Psoas muscle (tissue), 8 donors: ENCODE data around the gene SETBP1. TPM values are rescaled to one million over a fixed set of nuclear protein-coding genes. Genes with fewer than 3 reads are reported as not detected.

Source experiments
- ATAC-seq, 4 donors: fragments of 200-7000 bp; cut with Tn5 transposase; one replicate each; pipeline ENCODE4 v1.9.1; 2020; ENCODE audit warnings: moderate library complexity in 3 of 4, mild to moderate bottlenecking in 2 of 4
- DNase-seq, 2 donors: peaks; one replicate each; pipeline ENCODE4 v3.0.0-alpha.2; 2020
- H3K27ac ChIP-seq: fragments of 200-600 bp; one replicate; pipeline ENCODE4 v1.8.0; 2022
- H3K27me3 ChIP-seq, 3 donors: fragments of 200-600 bp in 1 of 3; one replicate each; pipeline versions ENCODE4 v1.6.1 to v1.8.0; 2013 to 2022; ENCODE audit warnings: low read length in 2 of 3, mild to moderate bottlenecking in 2 of 3, moderate library complexity in 1 of 3; ENCODE audit not compliant: insufficient read depth in 3 of 3
- H3K36me3 ChIP-seq, 2 donors: fragments of 200-600 bp in 1 of 2; one replicate each; pipeline versions ENCODE4 v1.6.1 to v1.8.0; 2013 to 2022; ENCODE audit warnings: low read depth in 1 of 2, mild to moderate bottlenecking in 1 of 2, moderate library complexity in 1 of 2; ENCODE audit not compliant: insufficient read depth in 1 of 2
- H3K4me1 ChIP-seq: fragments of 200-600 bp; one replicate; pipeline ENCODE4 v1.8.0; 2022
- H3K4me3 ChIP-seq: fragments of 200-600 bp; one replicate; pipeline ENCODE4 v1.8.0; 2022; ENCODE audit warnings: mild to moderate bottlenecking
- H3K9me3 ChIP-seq: fragments of 200-600 bp; one replicate; pipeline ENCODE4 v1.8.0; 2022
- CTCF ChIP-seq: fragments of 200-600 bp; IDR thresholded peaks from one replicate; pipeline ENCODE4 v1.8.0; 2022; ENCODE audit warnings: antibody characterized with exemption
- WGBS, 3 donors: extraction: QIAGEN DNeasy Blood & Tissue Kit; methylation state at CpG; one replicate each; pipeline versions ENCODE4 v1.1.6 to v1.1.7; 2013; 5-methylcytosine and 5-hydroxymethylcytosine counted together
- intact Hi-C, 2 donors: fragments of 100-400 bp; cut with DNase I; formaldehyde crosslinking; loops; one replicate each; pipeline versions ENCODE4 v1.11.0 to v1.14.2; 2022
- polyA plus RNA-seq, 3 donors: library from polyadenylated mRNA; stranded (reverse); fragments of 200-250 nt; gene quantifications; one replicate each; pipeline ENCODE4 v1.2.3, GENCODE V29; 2013
- total RNA-seq, 4 donors: library from RNA; stranded (reverse); fragmentation: NEBNext Ultra II Directional in 2 of 4; extraction: Animal tissue kit (Norgen Biotek cat#: 25700) in 2 of 4; gene quantifications; one replicate each; pipeline versions ENCODE4 v1.2.1 to v1.2.4, GENCODE V29; 2021 to 2023
- donor health status: healthy with polysubstance abuse.
- donor health status: DM: no; HTN: no; CAD: no; lungs with moderate emphysema.
- donor health status: Bipolar disorder and iron deficiency.
- donor health status: healthy.
- donor health status: DM: yes; HTN: yes; CAD: no.
- donor health status: DM: no; HTN: no; CAD: no.
- donor health status: DM: no; HTN: no; CAD: no.
- donor health status: DM: yes; HTN: yes; CAD: no.

Gene SETBP1
- total and polyA plus RNA-seq, 7 donors, result 0.61 to 21.0 (median 10.5) TPM

- ATAC-seq (peak; percentile 35 to 57 (median 44)), DNase-seq (no peak)
- Histone ChIP-seq H3K4me3 (peak overlapping the region; percentile 55), H3K27ac (peak overlapping the region; percentile 75), H3K4me1 (peaks cover 54% of the 10 kb centered on the region), H3K36me3 (no peaks in the 10 kb centered on the region), H3K27me3 (no peaks in the 10 kb centered on the region), H3K9me3 (no peaks in the 10 kb centered on the region)
- WGBS, 3 donors, result 38 to 61% (median 43%) methylated on average over 2 of the region's 2 CpGs
- intact Hi-C loops, result no loop called here
- no peak for TF ChIP-seq CTCF
Observed at GRCh38 chr18:44697315-44697714, 16.6 kb downstream of the SETBP1 start.

- no peak for TF ChIP-seq CTCF
- no peak for ATAC-seq
Observed at GRCh38 chr18:44698518-44698917, 17.8 kb downstream of the SETBP1 start.

GRCh38 chr18:44699572-44700261, 19.0 kb downstream of the SETBP1 start:
- Histone ChIP-seq H3K4me3 (no peak overlapping the region), H3K27ac (peak overlapping the region; percentile 73), H3K27me3 (no peaks in the 10 kb centered on the region), H3K4me1 (peaks cover 53% of the 10 kb centered on the region), H3K36me3 (no peaks in the 10 kb centered on the region), H3K9me3 (no peaks in the 10 kb centered on the region)
- no peak for DNase-seq
- TF ChIP-seq CTCF, result no peak
- 29 to 48% (median 44%) methylated on average over 10 of the region's 10 CpGs for WGBS, 3 donors
- ATAC-seq, result peak in 1 of 4 donors; percentile 32
- intact Hi-C loops, result no loop called here

More at GRCh38 chr18:44698518-44698917, 17.8 kb downstream of the SETBP1 start:
- Histone ChIP-seq H3K36me3 (no peaks in the 10 kb centered on the region), H3K9me3 (no peaks in the 10 kb centered on the region), H3K27ac (peak overlapping the region; percentile 12), H3K4me1 (peaks cover 52% of the 10 kb centered on the region), H3K4me3 (no peak overlapping the region), H3K27me3 (no peaks in the 10 kb centered on the region)
- intact Hi-C loops, result no loop called here
- DNase-seq, result no peak
- 83 to 91% (median 90%) methylated on average over 5 of the region's 5 CpGs for WGBS, 3 donors

GRCh38 chr18:44700652-44701051, 20.0 kb downstream of the SETBP1 start:
- intact Hi-C loops, result no loop called here
- no peaks in the 10 kb centered on the region for H3K27me3 ChIP-seq
- no peak overlapping the region for H3K4me3 ChIP-seq
- DNase-seq, result peak in 1 of 2 donors; percentile 59
- ATAC-seq, result peak; percentile 67 to 73 (median 71)
- H3K4me1 ChIP-seq, result peaks cover 50% of the 10 kb centered on the region
- 43 to 70% (median 47%) methylated on average over 5 of the region's 5 CpGs for WGBS, 3 donors
- no peaks in the 10 kb centered on the region for H3K36me3 ChIP-seq
- peak overlapping the region; percentile 73 for H3K27ac ChIP-seq
- H3K9me3 ChIP-seq, result no peaks in the 10 kb centered on the region
- TF ChIP-seq CTCF, result no peak

GRCh38 chr18:44701227-44701626, 20.5 kb downstream of the SETBP1 start:
- no peak for TF ChIP-seq CTCF
- Histone ChIP-seq H3K4me3 (no peak overlapping the region), H3K27ac (peak overlapping the region; percentile 73), H3K27me3 (no peaks in the 10 kb centered on the region), H3K4me1 (peaks cover 45% of the 10 kb centered on the region), H3K9me3 (no peaks in the 10 kb centered on the region), H3K36me3 (no peaks in the 10 kb centered on the region)
- 80 to 86% (median 81%) methylated on average over 10 of the region's 10 CpGs for WGBS, 3 donors
- DNase-seq, result no peak
- intact Hi-C loops, result no loop called here
- ATAC-seq, result no peak
